ENCODE results near the gene MRPL40. TPM values are rescaled to one million over a fixed set of nuclear protein-coding genes. Genes with fewer than 3 reads are reported as not detected.

MRPL40 gene
- total RNA-seq, 4 donors from 2014 or later = 19.6 to 33.9 (median 23.4) TPM

DNA sequence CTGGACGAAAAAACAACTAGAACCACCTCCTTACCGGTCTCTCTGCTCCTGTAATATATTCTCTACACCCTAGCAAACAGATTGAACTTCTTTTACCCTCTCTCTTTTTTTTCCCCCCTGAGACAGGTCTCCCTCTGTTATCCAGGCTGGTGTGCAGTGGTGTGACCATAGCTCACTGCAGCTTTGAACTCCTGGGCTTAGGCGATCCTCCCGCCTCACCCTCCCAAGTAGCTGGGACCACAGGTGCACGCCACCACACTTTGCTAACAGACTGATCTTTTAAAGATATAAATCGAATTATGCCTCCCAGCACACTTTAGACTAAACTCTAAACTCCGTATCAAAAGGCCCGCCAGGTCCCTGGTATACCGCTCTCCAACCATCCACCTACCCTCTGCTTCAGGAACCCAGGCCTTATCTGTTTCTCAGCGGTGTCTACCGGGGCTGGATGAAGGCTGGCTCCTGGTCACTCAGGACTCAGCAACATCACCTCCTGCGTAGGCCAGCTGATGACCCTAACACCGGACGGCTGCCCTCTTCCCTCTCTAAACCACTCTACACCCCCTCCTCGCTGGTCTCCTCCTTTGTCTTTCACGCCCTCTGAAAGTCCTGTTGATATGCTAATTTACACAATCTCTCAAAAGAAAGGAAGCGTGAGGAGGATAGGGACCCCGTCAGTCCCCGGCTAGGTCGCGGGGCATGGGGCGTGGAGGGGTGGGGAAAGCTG, 14.4 kb downstream of the MRPL40 start:
- WGBS, 2 donors = 18 to 19% methylated on average over 22 of the region's 22 CpGs
- intact Hi-C loops (cut with DNase I; ENCODE audit: low total_unique reads) = no loop called here
- H3K4me3 ChIP-seq (ENCODE audit: low read depth, poor library complexity, severe bottlenecking) = peak overlapping the region; percentile 80
- peak in 1 of 2 donors; percentile 78 for DNase-seq (ENCODE audit: low spot score in 2 of 2)
- TF ChIP-seq, protein P1, sequence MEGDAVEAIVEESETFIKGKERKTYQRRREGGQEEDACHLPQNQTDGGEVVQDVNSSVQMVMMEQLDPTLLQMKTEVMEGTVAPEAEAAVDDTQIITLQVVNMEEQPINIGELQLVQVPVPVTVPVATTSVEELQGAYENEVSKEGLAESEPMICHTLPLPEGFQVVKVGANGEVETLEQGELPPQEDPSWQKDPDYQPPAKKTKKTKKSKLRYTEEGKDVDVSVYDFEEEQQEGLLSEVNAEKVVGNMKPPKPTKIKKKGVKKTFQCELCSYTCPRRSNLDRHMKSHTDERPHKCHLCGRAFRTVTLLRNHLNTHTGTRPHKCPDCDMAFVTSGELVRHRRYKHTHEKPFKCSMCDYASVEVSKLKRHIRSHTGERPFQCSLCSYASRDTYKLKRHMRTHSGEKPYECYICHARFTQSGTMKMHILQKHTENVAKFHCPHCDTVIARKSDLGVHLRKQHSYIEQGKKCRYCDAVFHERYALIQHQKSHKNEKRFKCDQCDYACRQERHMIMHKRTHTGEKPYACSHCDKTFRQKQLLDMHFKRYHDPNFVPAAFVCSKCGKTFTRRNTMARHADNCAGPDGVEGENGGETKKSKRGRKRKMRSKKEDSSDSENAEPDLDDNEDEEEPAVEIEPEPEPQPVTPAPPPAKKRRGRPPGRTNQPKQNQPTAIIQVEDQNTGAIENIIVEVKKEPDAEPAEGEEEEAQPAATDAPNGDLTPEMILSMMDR (IDR thresholded peaks at IDR 0.05) = no peak
- no peak for TF ChIP-seq POLR2A (IDR thresholded peaks at IDR 0.05)

DNA sequence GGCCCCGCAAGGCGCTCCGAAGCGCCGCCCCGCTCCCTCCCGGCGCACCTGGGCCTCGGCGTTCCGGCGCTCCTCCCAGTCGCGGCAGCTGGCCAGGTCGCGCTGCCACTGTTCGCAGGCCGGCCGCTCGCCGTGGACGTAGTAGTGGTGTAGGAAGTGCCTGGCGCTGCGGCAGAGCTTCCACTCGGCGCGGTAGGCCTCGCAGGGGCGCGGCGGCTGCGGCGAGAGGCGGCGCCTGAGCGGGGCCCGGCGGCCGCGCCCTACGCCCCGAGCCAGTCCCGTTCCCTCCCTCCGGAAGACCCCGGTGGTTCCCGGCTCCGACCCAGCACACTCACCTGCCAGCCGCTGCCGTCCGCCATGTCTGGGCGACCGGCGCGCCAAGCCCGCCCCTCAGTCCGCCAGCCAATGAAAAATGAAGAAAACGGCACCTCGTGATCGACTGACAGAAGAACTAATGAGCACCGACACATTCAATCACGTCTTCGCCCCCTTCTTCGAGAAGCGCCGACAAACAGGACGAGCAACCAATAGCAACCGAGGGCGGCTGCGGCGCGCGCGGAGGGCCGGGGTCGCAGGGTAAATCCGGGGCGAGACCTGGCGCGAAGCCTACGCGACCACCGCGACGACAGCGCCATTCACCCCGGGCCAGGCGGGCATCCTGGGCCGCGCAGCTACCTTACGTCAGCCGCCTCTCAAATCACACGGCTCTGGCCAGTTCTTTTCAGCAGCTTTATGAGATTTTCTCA, 15.2 kb downstream of the MRPL40 start, which contains the start of gene C22orf39:
TSS of gene C22orf39 (minus strand) at position 382 of the 746 bp plus-strand sequence. CDS start at position 359, 23 bp downstream.
- WGBS, 2 donors = 0% methylated on average over 45 to 67 of the region's 92 CpGs
- intact Hi-C loops (cut with DNase I; ENCODE audit: low total_unique reads) = no loop called here
- peak in 1 of 2 donors; percentile 35 for TF ChIP-seq POLR2A (IDR thresholded peaks at IDR 0.05)
- TF ChIP-seq, protein P1 (IDR thresholded peaks at IDR 0.05) = no peak
- peak; percentile 92 to 98 for DNase-seq (ENCODE audit: low spot score in 2 of 2)
- H3K4me3 ChIP-seq (ENCODE audit: low read depth, poor library complexity, severe bottlenecking) = peak within 1 kb of the TSS; percentile 80

DNA sequence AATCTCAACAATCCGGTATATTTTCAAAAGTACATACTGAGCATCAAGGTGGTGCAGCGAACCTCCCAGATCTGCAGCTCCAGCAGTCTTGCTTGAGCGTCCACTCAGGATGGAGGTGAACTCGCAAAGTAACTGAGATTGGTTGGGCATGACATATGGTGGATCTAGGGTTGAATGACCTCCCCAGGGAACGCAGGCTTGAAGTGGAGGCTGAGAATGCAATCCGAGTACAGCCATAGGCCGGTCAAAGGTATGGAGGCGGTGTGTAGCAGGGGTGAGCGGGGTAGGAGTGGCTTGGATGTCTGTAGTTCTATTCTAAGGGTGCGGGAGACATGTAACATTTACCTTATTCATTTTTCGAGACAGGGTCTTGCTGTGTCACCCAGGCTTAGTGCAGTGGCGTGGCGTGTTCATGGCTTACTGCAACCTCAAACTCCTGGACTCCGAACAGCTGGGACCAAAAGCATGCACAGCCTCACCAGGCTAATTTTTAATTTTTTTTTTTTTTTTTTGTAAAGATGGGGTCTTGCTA, 15.8 kb downstream of the MRPL40 start:
- no peak for DNase-seq (ENCODE audit: low spot score in 2 of 2)
- no peak for TF ChIP-seq POLR2A (IDR thresholded peaks at IDR 0.05)
- TF ChIP-seq, protein P1 (IDR thresholded peaks at IDR 0.05) = no peak
- intact Hi-C loops (cut with DNase I; ENCODE audit: low total_unique reads) = no loop called here

DNA sequence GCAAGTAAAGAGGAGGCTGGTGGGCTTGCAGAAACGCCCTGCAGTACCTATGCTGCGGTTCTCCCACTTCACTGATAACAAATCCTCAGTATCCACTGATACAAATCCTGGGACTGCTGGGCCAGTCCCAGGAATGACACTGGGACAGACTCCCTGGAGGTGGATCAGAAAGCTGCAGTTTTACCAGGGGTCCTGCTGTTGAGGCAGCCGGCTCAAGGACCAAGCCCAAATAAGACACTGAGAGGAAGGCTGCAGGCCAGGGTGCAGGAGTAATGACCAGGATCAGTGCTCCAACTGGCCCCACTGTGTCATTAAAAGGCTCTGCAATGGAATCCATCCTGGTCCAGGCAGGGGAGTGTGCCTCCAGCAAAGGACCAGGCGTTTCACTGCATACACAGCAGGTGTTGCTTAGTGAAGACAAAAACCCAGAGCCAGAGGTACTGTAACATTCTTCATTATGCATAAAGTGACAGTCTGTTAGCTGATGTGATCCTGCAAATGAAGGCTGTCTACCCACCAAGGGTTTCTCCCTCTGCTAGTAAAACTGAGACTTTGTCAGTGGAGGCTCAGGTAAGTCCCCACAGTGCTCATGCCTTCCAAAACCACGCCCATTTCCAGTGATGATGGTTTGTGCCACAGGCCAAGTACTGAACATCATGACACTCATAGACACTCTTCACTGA, 16.5 kb downstream of the MRPL40 start:
- H3K4me3 ChIP-seq (ENCODE audit: low read depth, poor library complexity, severe bottlenecking) = no peak overlapping the region

More for the DNA sequence above, 15.8 kb downstream of the MRPL40 start:
- peak overlapping the region; percentile 80 for H3K4me3 ChIP-seq (ENCODE audit: low read depth, poor library complexity, severe bottlenecking)
- 10 to 15% methylated on average over 14 of the region's 14 CpGs for WGBS, 2 donors

DNA sequence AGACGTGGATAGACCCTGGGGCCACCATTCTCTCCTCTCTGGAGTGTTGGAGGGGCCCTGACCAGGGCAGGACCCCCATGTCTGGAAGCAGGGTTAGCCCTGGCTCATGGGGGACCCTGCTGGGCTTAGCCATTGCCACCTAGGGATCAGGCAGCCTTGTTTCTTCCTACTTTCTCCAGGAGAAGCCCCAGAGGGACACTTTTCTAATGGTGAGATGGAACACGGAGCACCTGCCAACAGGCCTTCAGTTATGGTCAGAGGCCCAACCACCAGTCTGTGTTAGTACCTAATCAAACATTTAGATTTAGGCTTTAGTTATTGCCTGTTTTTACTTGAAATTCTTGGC, 17.1 kb downstream of the MRPL40 start:
- DNase-seq (ENCODE audit: low spot score in 2 of 2) = no peak
- H3K4me3 ChIP-seq (ENCODE audit: low read depth, poor library complexity, severe bottlenecking) = no peak overlapping the region
- intact Hi-C loops (cut with DNase I; ENCODE audit: low total_unique reads) = no loop called here
- WGBS, 2 donors = 50 to 75% methylated on average over 2 of the region's 2 CpGs
- TF ChIP-seq POLR2A (IDR thresholded peaks at IDR 0.05) = no peak
- TF ChIP-seq, protein P1 (IDR thresholded peaks at IDR 0.05) = no peak

More for the DNA sequence above, 16.5 kb downstream of the MRPL40 start:
- 78 to 82% methylated on average over 5 of the region's 5 CpGs for WGBS, 2 donors
- peak in 1 of 2 donors; percentile 81 for DNase-seq (ENCODE audit: low spot score in 2 of 2)
- intact Hi-C loops (cut with DNase I; ENCODE audit: low total_unique reads) = no loop called here
- TF ChIP-seq POLR2A (IDR thresholded peaks at IDR 0.05) = no peak
- TF ChIP-seq, protein P1 (IDR thresholded peaks at IDR 0.05) = no peak
